Activated effector memory CD4-positive, alpha-beta T cell treated with Interleukin-2 at 50 U/mL for 16 hours (primary cell): ENCODE data around the gene SERPINB5.

ENCODE experiments used
- DNase-seq: peaks from one replicate; pipeline ENCODE4 v3.0.0-alpha.2; 2020

The SERPINB5 gene

GRCh38 chr18:63472380-63472779 is 4.4 kb upstream of the SERPINB5 start:
- DNase-seq, result no peak

- DNase-seq, result no peak
Measured at GRCh38 chr18:63477200-63477599, 442 bp downstream of the SERPINB5 start.

GRCh38 chr18:63477968-63478367 is 1.2 kb downstream of the SERPINB5 start:
- no peak for DNase-seq

- no peak for DNase-seq
Measured at GRCh38 chr18:63479826-63480225, 3.1 kb downstream of the SERPINB5 start.

- DNase-seq, result no peak
Measured at GRCh38 chr18:63480476-63480875, 3.7 kb downstream of the SERPINB5 start.

GRCh38 chr18:63480915-63481314 is 4.2 kb downstream of the SERPINB5 start:
- no peak for DNase-seq

- DNase-seq, result no peak
Measured at GRCh38 chr18:63487676-63488075, 10.9 kb downstream of the SERPINB5 start.

- DNase-seq, result no peak
Measured at GRCh38 chr18:63488160-63488559, 11.4 kb downstream of the SERPINB5 start.

- DNase-seq, result no peak
Measured at GRCh38 chr18:63492851-63493250, 16.1 kb downstream of the SERPINB5 start.

- DNase-seq, result no peak
Measured at GRCh38 chr18:63495675-63496074, 18.9 kb downstream of the SERPINB5 start.

GRCh38 chr18:63505566-63506335 is 29.0 kb downstream of the SERPINB5 start:
- DNase-seq, result no peak

GRCh38 chr18:63506336-63506646 is 29.5 kb downstream of the SERPINB5 start:
- no peak for DNase-seq

- no peak for DNase-seq
Measured at GRCh38 chr18:63508596-63508995, 31.8 kb downstream of the SERPINB5 start.

GRCh38 chr18:63511285-63511684 is 34.5 kb downstream of the SERPINB5 start:
- no peak for DNase-seq

GRCh38 chr18:63514326-63514725 is 37.6 kb downstream of the SERPINB5 start:
- DNase-seq, result no peak

GRCh38 chr18:63514888-63515678 is 38.3 kb downstream of the SERPINB5 start:
- DNase-seq, result no peak

GRCh38 chr18:63515801-63516200 is 39.0 kb downstream of the SERPINB5 start:
- no peak for DNase-seq

GRCh38 chr18:63518178-63519012 is 41.6 kb downstream of the SERPINB5 start:
- DNase-seq, result no peak

GRCh38 chr18:63520053-63520685 is 43.4 kb downstream of the SERPINB5 start:
- no peak for DNase-seq

GRCh38 chr18:63523660-63524059 is 46.9 kb downstream of the SERPINB5 start:
- no peak for DNase-seq

- DNase-seq, result no peak
Measured at GRCh38 chr18:63527251-63527650, 50.5 kb downstream of the SERPINB5 start.

- DNase-seq, result no peak
Measured at GRCh38 chr18:63528863-63529492, 52.2 kb downstream of the SERPINB5 start.

- DNase-seq, result no peak
Measured at GRCh38 chr18:63532471-63532870, 55.7 kb downstream of the SERPINB5 start.
